Loucy (cell line): ENCODE results near the gene PAGE2B.

Source experiments
- H2AFZ ChIP-seq: fragments of 200-600 bp; sonication (generic); 2 replicates; pipeline ENCODE4 v1.6.0; 2016; ENCODE audit warnings: antibody characterized with exemption, mild to moderate bottlenecking, low read length, moderate library complexity
- H3F3A ChIP-seq: fragments of 200-600 bp; 2 replicates; pipeline ENCODE4 v1.6.0; 2016; ENCODE audit warnings: antibody characterized with exemption, low read depth, mild to moderate bottlenecking
- H3K27me3 ChIP-seq: fragments of 200-600 bp; sonication (generic); 2 replicates; pipeline ENCODE4 v1.6.1; 2014; ENCODE audit warnings: low read length, mild to moderate bottlenecking; ENCODE audit not compliant: insufficient read depth, poor library complexity, severe bottlenecking
- H3K36me3 ChIP-seq: fragments of 200-600 bp; sonication (generic); 2 replicates; pipeline ENCODE4 v1.6.1; 2016; ENCODE audit warnings: low read length; ENCODE audit not compliant: insufficient read depth
- H3K4me1 ChIP-seq: fragments of 200-600 bp; sonication (generic); 2 replicates; pipeline ENCODE4 v1.5.1; 2014; ENCODE audit warnings: low read length, mild to moderate bottlenecking; ENCODE audit not compliant: insufficient read depth, poor library complexity, severe bottlenecking
- H3K4me2 ChIP-seq: fragments of 200-600 bp; sonication (generic); 2 replicates; pipeline ENCODE4 v1.6.0; 2014; ENCODE audit warnings: antibody characterized with exemption, low read length, low read depth, mild to moderate bottlenecking; ENCODE audit not compliant: poor library complexity, severe bottlenecking
- H3K4me3 ChIP-seq: fragments of 200-600 bp; sonication (generic); 2 replicates; pipeline ENCODE4 v1.5.1; 2014; ENCODE audit warnings: low read length, mild to moderate bottlenecking, mixed read lengths; ENCODE audit not compliant: poor library complexity, severe bottlenecking
- H3K79me2 ChIP-seq: fragments of 200-600 bp; sonication (generic); 2 replicates; pipeline ENCODE4 v1.6.1; 2014; ENCODE audit warnings: low read length; ENCODE audit not compliant: insufficient read depth
- H3K9ac ChIP-seq: fragments of 200-600 bp; sonication (generic); 2 replicates; pipeline ENCODE4 v1.6.0; 2014; ENCODE audit warnings: mild to moderate bottlenecking, low read depth, low read length, moderate library complexity; ENCODE audit not compliant: poor library complexity, severe bottlenecking
- H3K9me2 ChIP-seq: fragments of 200-600 bp; sonication (generic); replicated peaks from 2 replicates; pipeline ENCODE4 v1.6.1; 2016; ENCODE audit warnings: low read depth, low read length, mixed read lengths
- H3K9me3 ChIP-seq: fragments of 200-600 bp; sonication (generic); 2 replicates; pipeline ENCODE4 v1.6.1; 2014; ENCODE audit warnings: mild to moderate bottlenecking, antibody characterized with exemption, low read length, low read depth; ENCODE audit not compliant: insufficient read depth
- H4K20me1 ChIP-seq: fragments of 200-600 bp; sonication (generic); 2 replicates; pipeline ENCODE4 v1.6.0; 2014; ENCODE audit warnings: antibody characterized with exemption, low read length, mild to moderate bottlenecking; ENCODE audit not compliant: insufficient read depth, poor library complexity, severe bottlenecking
- CTCF ChIP-seq: fragments of 200-600 bp; sonication (generic); conservative IDR thresholded peaks from 2 replicates; pipeline ENCODE4 v1.5.1; 2014; ENCODE audit warnings: mild to moderate bottlenecking, antibody characterized with exemption, low read length
- EZH2phosphoT487 ChIP-seq: fragments of 200-600 bp; IDR thresholded peaks from 2 replicates; pipeline ENCODE4 v1.6.1; 2018; ENCODE audit warnings: antibody characterized with exemption, mild to moderate bottlenecking, moderate library complexity, borderline replicate concordance

PAGE2B gene

GRCh38 chrX:55030271-55031205 lies 44.3 kb upstream of the PAGE2B start, which contains the start of gene ALAS2:
TSS of gene ALAS2 (minus strand) at chrX:55030977. CDS start at chrX:55026000, 4,977 bp downstream.
- Histone ChIP-seq H3K4me2 (no peak within 1 kb of the TSS), H3K79me2 (no peaks in the 10 kb centered on the region), H3K9me3 (no peaks in the 10 kb centered on the region), H3K4me3 (no peak within 1 kb of the TSS), H3K4me1 (no peaks in the 10 kb centered on the region), H2AFZ (no peak within 1 kb of the TSS), H3K9me2 (no peaks in the 10 kb centered on the region), H3K27me3 (no peaks in the 10 kb centered on the region), H3F3A (no peaks in the 10 kb centered on the region), H3K36me3 (no peaks in the 10 kb centered on the region), H4K20me1 (no peaks in the 10 kb centered on the region), H3K9ac (no peak within 1 kb of the TSS)
- TF ChIP-seq CTCF = no peak
- TF ChIP-seq EZH2phosphoT487 = no peak

GRCh38 chrX:55033429-55033828 lies 41.4 kb upstream of the PAGE2B start:
- Histone ChIP-seq H2AFZ (no peak overlapping the region), H3F3A (no peaks in the 10 kb centered on the region), H3K36me3 (no peaks in the 10 kb centered on the region), H3K9me2 (no peaks in the 10 kb centered on the region), H3K4me1 (no peaks in the 10 kb centered on the region), H3K9ac (no peak overlapping the region), H3K4me2 (no peak overlapping the region), H4K20me1 (no peaks in the 10 kb centered on the region), H3K79me2 (no peaks in the 10 kb centered on the region), H3K4me3 (no peak overlapping the region), H3K9me3 (no peaks in the 10 kb centered on the region), H3K27me3 (no peaks in the 10 kb centered on the region)
- TF ChIP-seq EZH2phosphoT487 = no peak
- TF ChIP-seq CTCF = no peak

- Histone ChIP-seq H3K4me1 (no peaks in the 10 kb centered on the region), H3K9me2 (no peaks in the 10 kb centered on the region), H3K9me3 (no peaks in the 10 kb centered on the region), H3K79me2 (no peaks in the 10 kb centered on the region), H4K20me1 (no peaks in the 10 kb centered on the region), H3K4me2 (no peak overlapping the region), H2AFZ (no peak overlapping the region), H3F3A (no peaks in the 10 kb centered on the region), H3K4me3 (no peak overlapping the region), H3K9ac (no peak overlapping the region), H3K36me3 (no peaks in the 10 kb centered on the region), H3K27me3 (no peaks in the 10 kb centered on the region)
- TF ChIP-seq CTCF = no peak
- no peak for TF ChIP-seq EZH2phosphoT487
Measured at GRCh38 chrX:55039471-55039870, 35.4 kb upstream of the PAGE2B start.
